Colonic mucosa (tissue), 4 donors: ENCODE data around the gene TNK2. TPM values are rescaled to one million over a fixed set of nuclear protein-coding genes. Genes with fewer than 3 reads are reported as not detected.
A peak's percentile ranks its signal among the peaks of the same experiment; 100 is the strongest.
"Not testable (repeated sequence)": the region's sequence is repeated elsewhere in the genome, so short reads cannot be mapped to it uniquely, and the experiment has no call there.

Source experiments
- DNase-seq: peaks from one replicate; pipeline ENCODE4 v3.0.0-alpha.2; 2020
- H3K27ac ChIP-seq: fragments of 200-600 bp; one replicate; pipeline ENCODE4 v1.8.0; 2021
- H3K27me3 ChIP-seq: fragments of 200-600 bp; one replicate; pipeline ENCODE4 v1.8.0; 2021
- H3K36me3 ChIP-seq: fragments of 200-600 bp; one replicate; pipeline ENCODE4 v1.8.0; 2021
- H3K4me1 ChIP-seq: fragments of 200-600 bp; one replicate; pipeline ENCODE4 v1.8.0; 2021; ENCODE audit warnings: mild to moderate bottlenecking
- H3K4me3 ChIP-seq: fragments of 200-600 bp; one replicate; pipeline ENCODE4 v1.8.0; 2021
- H3K9ac ChIP-seq, 2 donors: one replicate each; pipeline ENCODE4 v1.7.0; 2013; ENCODE audit warnings: control low read depth in 2 of 2, low read depth in 2 of 2, low read length in 2 of 2
- H3K9me3 ChIP-seq: fragments of 200-600 bp; one replicate; pipeline ENCODE4 v1.8.0; 2021
- intact Hi-C: fragments of 100-400 bp; cut with DNase I; formaldehyde crosslinking; loops from one replicate; pipeline ENCODE4 v1.14.1; 2022
- total RNA-seq, 2 donors: library from RNA; stranded (reverse); fragmentation: NEBNext Ultra II Directional in 1 of 2; extraction: Animal tissue kit (Norgen Biotek cat#: 25700) in 1 of 2; gene quantifications; one replicate each; pipeline ENCODE4 v1.2.1, GENCODE V29; 2021
- TF ChIP-seq, protein P1 (sequence below): fragments of 200-600 bp; IDR thresholded peaks from one replicate; pipeline ENCODE4 v1.8.0; 2022; ENCODE audit warnings: antibody characterized with exemption, mild to moderate bottlenecking
- donor health status: healthy.
- donor health status: DM: no; HTN: no; CAD: no.
- donor health status: DM: no; HTN: no; CAD: no.

The TNK2 gene
- total RNA-seq: 10 to 100 TPM; 23.8 to 28.5 TPM

DNA sequence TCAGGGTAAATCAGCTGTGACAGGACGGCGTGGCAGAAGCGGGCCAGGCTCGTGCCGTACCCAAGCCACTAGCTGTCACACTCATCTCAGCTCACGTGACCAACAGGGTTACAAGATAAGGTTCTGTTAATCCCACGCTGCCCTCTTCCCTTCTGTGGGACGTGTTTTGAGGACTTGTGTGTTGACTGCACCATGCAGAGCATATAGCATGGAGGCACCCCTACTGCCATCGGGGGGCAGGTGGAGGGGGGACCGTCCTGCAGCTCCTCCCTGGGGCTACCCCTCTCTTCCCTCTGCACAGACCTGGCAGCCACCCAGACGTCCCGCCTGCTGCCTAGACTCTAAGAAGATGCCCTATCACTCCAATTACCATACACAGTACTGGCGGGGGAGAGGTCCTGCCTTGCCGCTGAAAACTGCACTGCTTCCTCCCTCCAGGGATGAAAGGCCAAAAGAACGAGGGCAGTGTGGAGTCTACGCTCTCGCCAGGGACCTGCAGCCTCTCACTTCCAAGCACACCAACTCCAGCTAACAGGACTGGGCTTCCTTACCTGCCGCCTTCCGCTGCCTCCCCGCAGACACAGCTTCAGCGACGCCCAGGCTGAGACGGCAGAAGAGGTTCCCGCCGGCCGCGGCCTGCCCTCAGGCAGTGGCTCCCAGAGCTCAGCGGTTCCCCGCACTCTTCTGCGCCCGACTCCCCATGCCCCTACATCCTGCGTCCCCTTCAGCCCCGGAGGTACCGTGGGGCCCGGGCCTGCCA is at the start of gene TNK2:
Gene TNK2, minus strand, starts transcription at position 618 of the 760 bp plus-strand sequence. CDS start 19,963 bp downstream, outside the sequence.
- H3K9ac ChIP-seq: peak within 1 kb of the TSS; percentile 66 to 72
- TF ChIP-seq, protein P1, sequence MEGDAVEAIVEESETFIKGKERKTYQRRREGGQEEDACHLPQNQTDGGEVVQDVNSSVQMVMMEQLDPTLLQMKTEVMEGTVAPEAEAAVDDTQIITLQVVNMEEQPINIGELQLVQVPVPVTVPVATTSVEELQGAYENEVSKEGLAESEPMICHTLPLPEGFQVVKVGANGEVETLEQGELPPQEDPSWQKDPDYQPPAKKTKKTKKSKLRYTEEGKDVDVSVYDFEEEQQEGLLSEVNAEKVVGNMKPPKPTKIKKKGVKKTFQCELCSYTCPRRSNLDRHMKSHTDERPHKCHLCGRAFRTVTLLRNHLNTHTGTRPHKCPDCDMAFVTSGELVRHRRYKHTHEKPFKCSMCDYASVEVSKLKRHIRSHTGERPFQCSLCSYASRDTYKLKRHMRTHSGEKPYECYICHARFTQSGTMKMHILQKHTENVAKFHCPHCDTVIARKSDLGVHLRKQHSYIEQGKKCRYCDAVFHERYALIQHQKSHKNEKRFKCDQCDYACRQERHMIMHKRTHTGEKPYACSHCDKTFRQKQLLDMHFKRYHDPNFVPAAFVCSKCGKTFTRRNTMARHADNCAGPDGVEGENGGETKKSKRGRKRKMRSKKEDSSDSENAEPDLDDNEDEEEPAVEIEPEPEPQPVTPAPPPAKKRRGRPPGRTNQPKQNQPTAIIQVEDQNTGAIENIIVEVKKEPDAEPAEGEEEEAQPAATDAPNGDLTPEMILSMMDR: no peak
- intact Hi-C loops: no loop called here
- H3K36me3 ChIP-seq: no peaks in the 10 kb centered on the region
- no peaks in the 10 kb centered on the region for H3K9me3 ChIP-seq
- peak within 1 kb of the TSS; percentile 64 for H3K4me3 ChIP-seq
- H3K27me3 ChIP-seq: no peaks in the 10 kb centered on the region
- peaks cover 16% of the 10 kb centered on the region for H3K4me1 ChIP-seq
- H3K27ac ChIP-seq: peak within 1 kb of the TSS; percentile 73
- DNase-seq: peak; percentile 67

DNA sequence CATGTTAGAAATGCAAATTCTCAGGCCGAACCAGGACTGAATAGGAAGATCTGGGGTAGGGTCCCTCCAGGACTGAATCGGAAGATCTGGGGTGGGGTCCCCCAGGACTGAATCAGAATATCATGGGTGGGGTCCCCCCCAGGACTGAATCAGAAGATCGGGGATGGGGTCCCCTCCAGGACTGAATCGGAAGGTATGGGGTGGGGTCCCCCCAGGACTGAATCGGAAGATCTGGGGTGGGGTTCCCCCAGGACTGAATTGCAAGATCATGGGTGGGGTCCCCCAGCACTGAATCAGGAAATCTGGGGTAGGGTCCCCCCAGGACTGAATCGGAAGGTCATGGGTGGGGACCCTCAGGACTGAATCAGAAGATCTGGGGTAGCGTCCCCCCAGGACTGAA is 48.2 kb upstream of the TNK2 start:
- intact Hi-C loops: no loop called here
- no peaks in the 10 kb centered on the region for H3K27me3 ChIP-seq
- H3K27ac ChIP-seq: no peak overlapping the region

DNA sequence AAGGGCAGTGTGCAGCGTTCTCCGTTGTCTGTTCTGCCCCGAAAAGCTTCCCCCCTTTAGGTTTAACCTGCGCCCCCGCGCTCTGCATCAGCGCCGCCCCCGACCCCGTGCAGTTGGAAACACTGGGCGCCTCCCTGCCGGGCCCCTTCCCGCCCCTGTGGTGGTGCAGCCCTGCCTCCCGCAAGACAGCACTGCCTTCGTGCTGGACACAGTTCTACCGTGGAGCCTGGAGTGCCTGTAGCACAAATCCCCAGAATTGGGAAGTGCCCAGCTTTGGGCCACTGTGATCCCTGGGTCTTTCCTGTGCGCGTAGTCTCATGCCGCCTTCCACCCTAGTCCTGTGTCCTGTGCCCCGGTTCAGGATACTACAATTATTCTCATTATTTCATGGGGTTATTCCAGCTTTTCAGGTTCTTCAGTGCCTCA is 47.1 kb upstream of the TNK2 start:
- H3K36me3 ChIP-seq, H3K9ac ChIP-seq, H3K4me1 ChIP-seq, H3K27ac ChIP-seq, intact Hi-C loops, H3K9me3 ChIP-seq, H3K27me3 ChIP-seq: not testable (repeated sequence)
- DNase-seq: peak; percentile 31
- H3K4me3 ChIP-seq: peak overlapping the region; percentile 40

More for the DNA sequence above, 48.2 kb upstream of the TNK2 start:
- TF ChIP-seq, protein P1: no peak
- DNase-seq: no peak
- no peaks in the 10 kb centered on the region for H3K4me1 ChIP-seq
- no peak overlapping the region for H3K4me3 ChIP-seq
- H3K9ac ChIP-seq: no peak overlapping the region
- H3K9me3 ChIP-seq: no peaks in the 10 kb centered on the region
- H3K36me3 ChIP-seq: no peaks in the 10 kb centered on the region

DNA sequence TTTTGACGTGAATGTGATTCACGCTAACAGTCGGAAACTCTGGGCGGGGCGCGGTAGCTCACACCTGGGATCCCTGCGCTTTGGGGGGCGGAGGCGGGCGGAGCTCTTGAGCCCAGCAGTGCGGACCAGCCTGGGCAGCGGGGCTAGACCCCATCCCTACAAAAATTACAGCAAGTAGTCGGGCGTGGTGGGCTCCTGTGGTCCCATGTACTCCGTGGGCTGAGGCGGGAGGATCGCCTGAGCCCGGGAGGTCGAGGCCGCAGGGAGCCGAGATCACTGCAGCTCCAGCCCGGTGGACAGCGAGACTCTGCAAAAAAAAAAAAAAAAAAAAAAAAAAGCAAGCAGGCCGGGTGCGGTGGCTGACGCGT is 46.4 kb upstream of the TNK2 start:
- H3K36me3 ChIP-seq, intact Hi-C loops, H3K9ac ChIP-seq, H3K4me1 ChIP-seq, H3K9me3 ChIP-seq, DNase-seq, H3K27me3 ChIP-seq: not testable (repeated sequence)
- Histone ChIP-seq H3K4me3 (peak overlapping the region; percentile 40), H3K27ac (peak overlapping the region; percentile 44)

DNA sequence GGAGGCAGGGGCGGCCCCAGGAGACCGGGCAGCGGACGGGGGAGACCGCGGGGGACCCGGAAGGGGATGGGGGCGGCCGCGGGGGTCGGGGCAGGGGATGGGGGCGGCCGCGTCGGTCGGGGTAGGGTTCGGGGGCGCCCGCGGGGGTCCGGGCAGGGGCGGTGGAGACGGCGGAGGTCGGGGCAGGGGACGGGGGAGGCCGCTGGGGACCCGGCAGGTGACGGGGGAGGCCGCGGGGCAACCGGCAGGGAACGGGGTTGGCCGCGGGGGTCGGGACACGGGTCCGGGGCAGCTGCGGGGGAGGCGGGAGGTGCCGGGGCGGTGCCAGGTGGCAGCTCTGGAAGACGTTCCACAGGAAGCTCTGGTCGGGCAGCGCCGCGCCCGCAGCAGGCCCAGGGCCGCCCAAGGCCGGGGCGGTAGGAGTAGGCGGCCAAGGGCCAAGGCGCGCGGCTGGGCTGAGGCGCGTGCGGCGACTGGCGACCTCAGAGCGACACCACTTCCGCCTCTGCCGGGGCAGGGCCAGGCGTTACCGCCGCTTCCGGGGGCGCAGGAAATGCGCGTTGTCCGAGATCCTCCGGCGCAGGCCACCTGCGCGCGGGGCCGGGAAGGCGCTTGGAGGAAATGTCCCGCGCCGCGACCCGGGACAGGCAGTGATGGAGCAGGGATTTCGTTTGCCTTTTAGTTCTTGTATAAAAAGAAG is 45.9 kb upstream of the TNK2 start:
- intact Hi-C loops, H3K9me3 ChIP-seq, H3K27me3 ChIP-seq, H3K4me1 ChIP-seq, H3K36me3 ChIP-seq, H3K9ac ChIP-seq: not testable (repeated sequence)
- H3K27ac ChIP-seq: peak overlapping the region; percentile 44
- DNase-seq: peak; percentile 91
- peak overlapping the region; percentile 40 for H3K4me3 ChIP-seq

DNA sequence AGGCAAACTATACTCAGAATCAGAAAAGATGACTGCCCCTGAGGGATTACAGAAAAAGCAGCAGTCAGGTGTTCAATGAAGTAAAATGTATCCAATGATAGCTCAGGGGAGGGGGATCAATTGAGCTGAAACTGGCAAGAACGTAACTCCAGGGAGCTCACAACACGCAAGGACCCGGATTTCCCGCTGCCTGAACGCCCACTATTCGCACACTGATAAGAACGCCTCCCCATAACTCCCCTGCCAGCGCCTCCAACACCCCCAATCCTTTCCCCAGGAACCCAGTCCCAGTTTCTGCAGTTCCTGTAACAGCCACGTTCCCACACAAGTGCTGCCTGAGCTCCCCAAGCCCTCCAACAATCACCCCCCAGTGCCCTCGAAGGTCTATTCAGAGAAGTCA is 44.2 kb upstream of the TNK2 start:
- H3K27me3 ChIP-seq, H3K9me3 ChIP-seq, H3K36me3 ChIP-seq, H3K4me1 ChIP-seq, H3K27ac ChIP-seq, intact Hi-C loops, H3K4me3 ChIP-seq, H3K9ac ChIP-seq, DNase-seq: not testable (repeated sequence)

DNA sequence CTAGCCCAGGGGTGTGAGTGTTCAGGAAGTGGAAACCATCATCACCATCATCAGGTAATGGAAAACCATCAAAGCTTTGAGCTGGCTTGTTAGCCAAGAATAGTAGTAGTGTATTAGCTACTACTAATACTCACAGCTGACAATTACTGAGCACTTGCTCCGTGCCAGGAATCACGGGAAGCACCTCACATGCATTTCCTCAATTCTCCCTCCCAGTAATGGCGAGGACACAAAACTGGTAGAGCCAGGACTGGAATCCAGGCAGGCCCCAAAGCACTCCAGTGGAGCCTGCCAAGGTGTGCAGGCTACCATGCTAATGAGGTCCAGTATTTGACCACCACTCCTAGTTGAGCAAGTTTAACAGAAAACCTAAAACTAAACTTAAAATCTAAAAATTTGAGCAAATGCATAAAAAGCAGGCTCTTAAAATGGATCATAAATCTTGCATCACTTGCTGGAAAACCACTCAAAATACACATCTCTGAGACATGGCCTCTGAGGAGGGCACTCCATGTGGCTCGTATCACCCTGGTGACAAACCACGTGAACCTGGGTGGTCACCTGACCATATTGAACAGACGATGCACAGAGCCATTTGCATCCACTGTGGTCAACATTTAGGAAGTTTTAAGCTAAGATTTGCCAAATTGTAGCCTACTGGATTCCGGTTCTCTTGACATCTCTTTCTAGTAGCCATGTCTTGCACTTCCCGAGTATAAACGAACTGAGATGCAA is 43.3 kb upstream of the TNK2 start:
- H3K9ac ChIP-seq, H3K9me3 ChIP-seq, H3K4me3 ChIP-seq, H3K4me1 ChIP-seq, H3K27me3 ChIP-seq, intact Hi-C loops, H3K36me3 ChIP-seq, H3K27ac ChIP-seq, DNase-seq: not testable (repeated sequence)

DNA sequence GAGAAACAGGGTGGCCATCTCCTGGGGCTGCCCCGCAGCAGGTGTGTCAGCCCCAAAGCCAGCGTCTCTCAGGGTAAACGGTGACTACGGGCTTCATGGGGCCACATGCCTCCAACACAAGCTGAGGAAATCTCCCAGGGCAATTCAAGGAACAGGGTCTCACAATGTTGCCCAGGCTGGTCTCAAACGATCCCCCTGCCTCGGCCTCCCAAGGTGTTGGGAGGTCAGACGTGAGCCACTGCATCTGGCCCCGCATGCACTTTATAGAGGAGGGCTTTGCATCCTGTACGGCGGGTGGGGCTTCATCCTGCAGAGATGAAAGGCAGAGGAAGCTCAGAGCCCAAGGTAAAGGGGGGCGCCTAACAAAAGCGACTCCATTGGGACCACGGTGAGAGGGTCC is 42.4 kb upstream of the TNK2 start:
- H3K4me3 ChIP-seq, H3K27ac ChIP-seq, H3K27me3 ChIP-seq, H3K36me3 ChIP-seq, DNase-seq, H3K9ac ChIP-seq, intact Hi-C loops, H3K4me1 ChIP-seq, H3K9me3 ChIP-seq: not testable (repeated sequence)

DNA sequence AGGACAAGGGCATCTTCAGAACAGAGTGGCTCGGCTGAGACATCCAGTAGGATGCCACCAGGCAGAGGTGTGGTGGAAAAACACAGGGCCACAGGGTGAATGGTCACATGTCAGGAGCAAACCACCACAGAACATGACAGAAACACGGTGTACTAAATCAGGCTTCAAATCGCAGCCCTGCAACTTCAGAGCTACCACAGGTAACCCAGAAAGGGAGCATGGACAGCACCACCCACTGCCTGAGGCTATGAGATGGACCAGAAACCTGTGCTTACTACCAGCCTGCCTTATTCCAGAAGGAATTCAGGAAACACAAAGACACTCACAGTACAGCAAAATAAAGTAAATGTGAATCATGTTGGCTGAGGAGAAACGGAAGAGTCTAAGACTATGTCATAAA is 41.8 kb upstream of the TNK2 start:
- H3K36me3 ChIP-seq, H3K4me1 ChIP-seq, H3K27ac ChIP-seq, H3K27me3 ChIP-seq, H3K9me3 ChIP-seq, DNase-seq, H3K4me3 ChIP-seq, intact Hi-C loops, H3K9ac ChIP-seq: not testable (repeated sequence)

DNA sequence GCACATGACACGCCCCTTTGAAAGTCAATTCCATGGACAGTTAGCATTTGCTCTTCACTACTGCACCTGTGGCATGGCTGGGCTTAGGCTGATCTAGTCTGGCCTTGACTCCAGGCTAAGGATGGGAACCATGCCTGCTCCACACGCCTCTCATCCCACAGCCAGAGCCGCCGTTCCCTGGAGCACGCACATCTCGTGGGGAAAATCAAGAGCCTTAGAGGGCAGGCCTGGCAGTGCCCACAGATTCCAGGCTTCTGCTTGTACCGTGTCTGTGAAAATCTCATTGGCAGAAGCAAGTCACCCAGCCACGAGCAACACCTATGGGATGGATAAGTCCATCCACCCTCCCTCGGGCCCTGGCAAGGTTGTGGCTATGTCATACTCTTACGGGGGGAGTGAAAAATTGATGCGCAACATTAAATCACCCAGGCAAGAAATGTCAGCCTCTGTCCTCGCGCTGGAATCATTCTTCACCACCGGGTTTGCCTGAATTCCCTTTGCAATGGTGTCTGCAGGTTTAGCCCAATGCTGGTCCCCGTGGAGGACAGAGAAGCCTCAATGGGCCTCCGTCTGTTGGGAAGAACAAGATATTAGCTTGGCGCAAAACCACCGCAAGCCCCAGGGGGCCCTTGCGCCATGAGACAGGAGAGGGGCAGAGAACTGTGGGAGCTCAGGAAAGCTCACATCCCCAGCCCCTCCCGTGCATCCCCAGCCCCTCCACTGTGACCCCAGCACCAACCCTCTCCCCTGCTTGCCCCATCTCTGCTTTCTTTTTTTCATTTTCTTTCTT is 38.8 kb upstream of the TNK2 start:
- H3K4me1 ChIP-seq, H3K9me3 ChIP-seq, H3K27me3 ChIP-seq, H3K36me3 ChIP-seq, H3K27ac ChIP-seq, DNase-seq, H3K4me3 ChIP-seq, H3K9ac ChIP-seq, intact Hi-C loops: not testable (repeated sequence)
